Stimulated activated CD4-positive, alpha-beta T cell treated with anti-CD3 and anti-CD28 coated beads, Interleukin-2, amount 100 ng/mL, for 4 hours (primary cell): ENCODE data around the gene BOD1L1.

Source experiments
- DNase-seq: peaks from one replicate; pipeline ENCODE4 v3.0.0-alpha.2; 2020; ENCODE audit warnings: low read depth

Gene BOD1L1

GRCh38 chr4:13538427-13538973 lies 89.0 kb downstream of the BOD1L1 start:
- no peak for DNase-seq

- no peak for DNase-seq
Measured at GRCh38 chr4:13537832-13538177, 89.7 kb downstream of the BOD1L1 start.

GRCh38 chr4:13537011-13537831 lies 90.3 kb downstream of the BOD1L1 start:
- DNase-seq: no peak

GRCh38 chr4:13536607-13537006 lies 90.9 kb downstream of the BOD1L1 start:
- no peak for DNase-seq

GRCh38 chr4:13535708-13536361 lies 91.7 kb downstream of the BOD1L1 start:
- no peak for DNase-seq

GRCh38 chr4:13535118-13535517 lies 92.4 kb downstream of the BOD1L1 start:
- no peak for DNase-seq

GRCh38 chr4:13534344-13535063 lies 93.0 kb downstream of the BOD1L1 start:
- DNase-seq: no peak

GRCh38 chr4:13533670-13534343 lies 93.7 kb downstream of the BOD1L1 start:
- DNase-seq: no peak

GRCh38 chr4:13531625-13531998 lies 95.9 kb downstream of the BOD1L1 start:
- DNase-seq: no peak

- no peak for DNase-seq
Measured at GRCh38 chr4:13530823-13531624, 96.5 kb downstream of the BOD1L1 start.

GRCh38 chr4:13529128-13529919 lies 98.2 kb downstream of the BOD1L1 start:
- DNase-seq: no peak

- DNase-seq: no peak
Measured at GRCh38 chr4:13528821-13529127, 98.8 kb downstream of the BOD1L1 start.

- DNase-seq: no peak
Measured at GRCh38 chr4:13527981-13528820, 99.3 kb downstream of the BOD1L1 start.

- no peak for DNase-seq
Measured at GRCh38 chr4:13527192-13527980, 100.1 kb downstream of the BOD1L1 start.

GRCh38 chr4:13526658-13527057 lies 100.9 kb downstream of the BOD1L1 start:
- DNase-seq: no peak

- DNase-seq: no peak
Measured at GRCh38 chr4:13525606-13526281, 101.8 kb downstream of the BOD1L1 start.

GRCh38 chr4:13524504-13525243 lies 102.9 kb downstream of the BOD1L1 start:
- DNase-seq: no peak
